ENCODE data around the gene SLC8A3.

SLC8A3 gene

DNA sequence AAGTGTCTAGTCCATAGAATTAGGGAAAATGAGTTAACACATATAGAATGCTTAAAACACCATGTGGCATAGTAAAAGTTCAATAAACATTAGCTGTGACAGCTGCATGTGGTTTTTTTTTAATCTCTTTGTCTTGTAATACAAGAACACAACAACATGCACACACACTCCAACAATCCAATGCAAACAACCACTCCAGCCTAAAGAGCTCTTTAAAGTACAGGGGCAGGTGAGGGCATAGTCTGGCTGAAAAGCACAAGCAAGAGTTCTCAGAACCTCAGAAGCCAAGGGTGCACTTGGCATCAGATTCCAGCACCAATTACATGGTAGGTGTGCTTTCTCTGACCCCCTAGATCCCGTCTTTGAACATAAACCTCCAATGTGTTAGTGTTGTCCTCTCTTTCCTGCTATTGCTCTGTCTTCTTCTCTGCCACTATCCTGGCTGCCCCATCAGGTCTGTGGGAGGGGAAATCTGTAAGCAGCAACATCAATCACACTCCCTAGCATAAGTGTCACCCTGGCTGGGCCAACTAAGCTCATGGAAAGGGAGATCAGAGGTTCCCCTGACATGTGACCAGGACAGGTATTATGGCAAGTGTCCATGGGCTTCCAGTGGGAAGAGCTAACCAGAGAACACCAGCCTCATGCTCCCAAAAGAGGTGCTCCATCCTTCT, 91.0 kb downstream of the SLC8A3 start:
- no peak for TF ChIP-seq CTCF (IDR thresholded peaks at IDR 0.05; ENCODE audit: low read depth, low read length)
- no peak for TF ChIP-seq POLR2A (IDR thresholded peaks at IDR 0.05; ENCODE audit: extremely low read depth, insufficient read length)
- no peak for TF ChIP-seq MAX (IDR thresholded peaks at IDR 0.05; ENCODE audit: low read depth, low read length)
- TF ChIP-seq MYC (IDR thresholded peaks at IDR 0.05; ENCODE audit: low read depth, low read length): no peak
- H3K4me3 ChIP-seq (ENCODE audit: low read depth, low read length): no peak overlapping the region
- DNase-seq (ENCODE audit: low read depth): no peak

- H3K4me3 ChIP-seq (ENCODE audit: low read depth, low read length): no peak overlapping the region
- TF ChIP-seq MYC (IDR thresholded peaks at IDR 0.05; ENCODE audit: low read depth, low read length) (no peak), CTCF (IDR thresholded peaks at IDR 0.05; ENCODE audit: low read depth, low read length) (peak; percentile 17)
- peak; percentile 14 for DNase-seq (ENCODE audit: low read depth)
These were observed 91.9 kb downstream of the SLC8A3 start for GRCh38 chr14:70096866-70097265.

DNA sequence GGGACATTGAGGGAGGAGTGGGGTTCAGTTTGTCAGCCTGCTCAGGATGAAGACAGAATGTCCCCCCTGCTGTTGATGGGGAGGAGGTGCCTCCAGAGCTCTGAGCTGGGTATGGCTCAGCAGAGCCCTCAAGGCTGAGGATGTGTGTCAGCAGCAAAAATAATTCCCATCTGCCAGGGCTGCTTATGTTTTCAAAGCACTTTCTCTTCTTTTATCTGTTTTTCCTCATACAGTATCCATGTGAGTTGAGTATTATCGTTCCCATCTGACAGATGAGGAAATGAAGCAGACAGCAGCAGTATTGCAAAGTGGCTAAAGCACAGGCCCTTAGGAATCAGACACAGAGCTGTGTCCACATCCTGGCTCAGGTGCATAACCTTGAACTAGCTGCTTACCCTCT, 94.1 kb downstream of the SLC8A3 start:
- no peak for TF ChIP-seq MAX (IDR thresholded peaks at IDR 0.05; ENCODE audit: low read depth, low read length)
- no peak for TF ChIP-seq POLR2A (IDR thresholded peaks at IDR 0.05; ENCODE audit: extremely low read depth, insufficient read length)
- TF ChIP-seq CTCF (IDR thresholded peaks at IDR 0.05; ENCODE audit: low read depth, low read length): no peak
- TF ChIP-seq MYC (IDR thresholded peaks at IDR 0.05; ENCODE audit: low read depth, low read length): no peak
- no peak for DNase-seq (ENCODE audit: low read depth)
- H3K4me3 ChIP-seq (ENCODE audit: low read depth, low read length): no peak overlapping the region

- no peak for DNase-seq (ENCODE audit: low read depth)
- no peak overlapping the region for H3K4me3 ChIP-seq (ENCODE audit: low read depth, low read length)
- TF ChIP-seq POLR2A (IDR thresholded peaks at IDR 0.05; ENCODE audit: extremely low read depth, insufficient read length) (no peak), CTCF (IDR thresholded peaks at IDR 0.05; ENCODE audit: low read depth, low read length) (no peak), MYC (IDR thresholded peaks at IDR 0.05; ENCODE audit: low read depth, low read length) (no peak), MAX (IDR thresholded peaks at IDR 0.05; ENCODE audit: low read depth, low read length) (no peak)
These were observed 94.6 kb downstream of the SLC8A3 start for GRCh38 chr14:70094106-70094505.

- TF ChIP-seq POLR2A (IDR thresholded peaks at IDR 0.05; ENCODE audit: extremely low read depth, insufficient read length) (no peak), MYC (IDR thresholded peaks at IDR 0.05; ENCODE audit: low read depth, low read length) (no peak), MAX (IDR thresholded peaks at IDR 0.05; ENCODE audit: low read depth, low read length) (no peak), CTCF (IDR thresholded peaks at IDR 0.05; ENCODE audit: low read depth, low read length) (no peak)
- H3K4me3 ChIP-seq (ENCODE audit: low read depth, low read length): no peak overlapping the region
- no peak for DNase-seq (ENCODE audit: low read depth)
These were observed 95.6 kb downstream of the SLC8A3 start for GRCh38 chr14:70093156-70093555.

- H3K4me3 ChIP-seq (ENCODE audit: low read depth, low read length): no peak overlapping the region
- DNase-seq (ENCODE audit: low read depth): no peak
- no peak for TF ChIP-seq MAX (IDR thresholded peaks at IDR 0.05; ENCODE audit: low read depth, low read length)
- no peak for TF ChIP-seq CTCF (IDR thresholded peaks at IDR 0.05; ENCODE audit: low read depth, low read length)
- no peak for TF ChIP-seq POLR2A (IDR thresholded peaks at IDR 0.05; ENCODE audit: extremely low read depth, insufficient read length)
- TF ChIP-seq MYC (IDR thresholded peaks at IDR 0.05; ENCODE audit: low read depth, low read length): no peak
These were observed 101.4 kb downstream of the SLC8A3 start for GRCh38 chr14:70087380-70087697.
